Osteocyte (in vitro differentiated cells): ENCODE data around the gene SEC23B. TPM values are rescaled to one million over a fixed set of nuclear protein-coding genes. Genes with fewer than 3 reads are reported as not detected.

Source experiments
- DNase-seq: peaks from one replicate; pipeline ENCODE4 v3.0.0; 2021; ENCODE audit warnings: mixed read lengths; ENCODE audit not compliant: unreplicated experiment; ENCODE audit errors: extremely low spot score
- H3K27ac Mint-ChIP-seq: one replicate; pipeline ENCODE4 v1.8.0; 2021; ENCODE audit warnings: mild to moderate bottlenecking, mixed read lengths; ENCODE audit not compliant: unreplicated experiment
- H3K27me3 Mint-ChIP-seq: one replicate; pipeline ENCODE4 v1.8.0; 2021; ENCODE audit warnings: mixed read lengths; ENCODE audit not compliant: unreplicated experiment
- H3K36me3 Mint-ChIP-seq: one replicate; pipeline ENCODE4 v1.8.0; 2021; ENCODE audit warnings: mixed read lengths; ENCODE audit not compliant: unreplicated experiment
- H3K4me1 Mint-ChIP-seq: one replicate; pipeline ENCODE4 v1.8.0; 2021; ENCODE audit warnings: mixed read lengths; ENCODE audit not compliant: unreplicated experiment
- H3K4me3 Mint-ChIP-seq: one replicate; pipeline ENCODE4 v1.8.0; 2021; ENCODE audit warnings: mild to moderate bottlenecking, moderate library complexity, mixed read lengths; ENCODE audit not compliant: unreplicated experiment
- H3K9me3 Mint-ChIP-seq: one replicate; pipeline ENCODE4 v1.8.0; 2021; ENCODE audit warnings: mixed read lengths; ENCODE audit not compliant: unreplicated experiment
- CTCF ChIP-seq: fragments of 200-600 bp; sonication (generic); IDR thresholded peaks from 2 replicates; pipeline ENCODE4 v1.5.0; 2021; ENCODE audit warnings: antibody characterized with exemption, mild to moderate bottlenecking, moderate library complexity
- long read RNA-seq: library from polyadenylated mRNA; unstranded; transcript quantifications from one replicate; pipeline ENCODE4 v2.0.0, GENCODE V29; 2021
- total RNA-seq: library from RNA; stranded (reverse); gene quantifications from 2 replicates; pipeline ENCODE4 v1.2.1, GENCODE V29; 2021

Gene SEC23B
- total RNA-seq, result 30.5 and 36.8 TPM in 2 replicates
- long read RNA-seq, transcript SEC23B-202 (20 exons, 3,464 nt), result major isoform, 151 of 358 reads
- long read RNA-seq, transcript SEC23B-204 (20 exons, 3,484 nt), result minor isoform, 144 of 358 reads
- long read RNA-seq, partial matches to known transcripts, result 24 of 358 reads
- long read RNA-seq, other reads (novel, unspliced or antisense), result 36 of 358 reads

- Mint-ChIP-seq H3K9me3 (no peaks in the 10 kb centered on the region), H3K4me1 (peaks cover 21% of the 10 kb centered on the region), H3K36me3 (peaks cover 21% of the 10 kb centered on the region), H3K27ac (peak within 1 kb of the TSS; percentile 99), H3K4me3 (peak within 1 kb of the TSS; percentile 99), H3K27me3 (peaks cover 4% of the 10 kb centered on the region)
- no peak for TF ChIP-seq CTCF
- DNase-seq, result peak; percentile 97
Measured at GRCh38 chr20:18507218-18508191, at the start of gene SEC23B. TSS of gene SEC23B (plus strand) at chr20:18507940. CDS start at chr20:18510836, 2,896 bp downstream.

GRCh38 chr20:18465536-18466200 lies 42.1 kb upstream of the SEC23B start:
- Mint-ChIP-seq H3K4me3 (peak overlapping the region; percentile 99), H3K36me3 (no peaks in the 10 kb centered on the region), H3K4me1 (peaks cover 26% of the 10 kb centered on the region), H3K27me3 (no peaks in the 10 kb centered on the region), H3K27ac (no peak overlapping the region), H3K9me3 (no peaks in the 10 kb centered on the region)
- no peak for DNase-seq
- no peak for TF ChIP-seq CTCF

DNA sequence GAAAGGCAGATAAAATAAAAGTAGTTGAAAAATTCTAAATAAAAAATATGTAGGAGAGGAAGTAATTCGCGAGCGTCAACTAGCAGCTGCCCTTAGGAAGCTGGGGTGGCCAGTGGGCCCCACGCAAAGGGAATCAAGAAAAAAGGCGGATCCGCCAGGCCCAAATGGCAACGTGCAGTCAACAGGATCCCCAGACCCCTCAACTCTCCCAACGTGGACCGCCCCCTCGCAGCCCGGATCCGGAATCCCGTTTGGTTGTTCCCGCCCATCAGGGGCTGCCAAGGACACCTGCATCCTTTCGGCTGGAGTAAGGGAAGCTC lies 41.2 kb upstream of the SEC23B start:
- no peaks in the 10 kb centered on the region for H3K27me3 Mint-ChIP-seq
- H3K27ac Mint-ChIP-seq, result peak overlapping the region; percentile 99
- TF ChIP-seq CTCF, result no peak
- peak overlapping the region; percentile 99 for H3K4me3 Mint-ChIP-seq
- H3K4me1 Mint-ChIP-seq, result peaks cover 26% of the 10 kb centered on the region
- no peaks in the 10 kb centered on the region for H3K36me3 Mint-ChIP-seq
- H3K9me3 Mint-ChIP-seq, result no peaks in the 10 kb centered on the region
- DNase-seq, result no peak

- no peaks in the 10 kb centered on the region for H3K36me3 Mint-ChIP-seq
Measured at GRCh38 chr20:18466894-18467730, 40.6 kb upstream of the SEC23B start, which contains the start of the genes DZANK1 and POLR3F. TSS of gene DZANK1 (minus strand) at chr20:18467030. CDS start at chr20:18465358, 1,672 bp downstream. TSS of gene POLR3F (plus strand) at chr20:18467390. CDS start at chr20:18467507, 117 bp downstream.

More at GRCh38 chr20:18466894-18467730, 40.6 kb upstream of the SEC23B start, which contains the start of the genes DZANK1 and POLR3F:
- H3K9me3 Mint-ChIP-seq, result no peaks in the 10 kb centered on the region
- TF ChIP-seq CTCF, result no peak
- H3K27ac Mint-ChIP-seq, result peak within 1 kb of the TSS; percentile 99
- H3K4me1 Mint-ChIP-seq, result peaks cover 26% of the 10 kb centered on the region
- DNase-seq, result peak; percentile 98
- no peaks in the 10 kb centered on the region for H3K27me3 Mint-ChIP-seq
- H3K4me3 Mint-ChIP-seq, result peak within 1 kb of the TSS; percentile 99
